PC-3 (cell line): ENCODE results near the gene SNN. TPM values are rescaled to one million over a fixed set of nuclear protein-coding genes. Genes with fewer than 3 reads are reported as not detected.

Source experiments
- ATAC-seq: fragments of 200-7000 bp; cut with Tn5 transposase; 2 replicates; pipeline ENCODE4 v1.9.1; 2020; ENCODE audit warnings: mild to moderate bottlenecking, moderate library complexity
- BruUV-seq: library from RNA; stranded (reverse); fragments of 400-500 nt; replicated peaks from 2 replicates; lab custom pipeline; 2021; lab: Mats Ljungman, UMichigan
- CTCF ChIA-PET: fragments of 300-600 bp; sonication (Branson Sonifier 250); formaldehyde crosslinking; loops from one replicate; lab custom pipeline; 2022; ENCODE audit warnings: antibody characterized with exemption; lab: Charles Lee
- POLR2A ChIA-PET: fragments of 300-600 bp; sonication (Branson Sonifier 250); formaldehyde crosslinking; loops from one replicate; lab custom pipeline; 2022; ENCODE audit warnings: antibody characterized with exemption; ENCODE audit not compliant: unreplicated experiment; lab: Charles Lee
- DNase-seq: peaks from one replicate; pipeline ENCODE4 v3.0.0-alpha.2; 2015
- H2AFZ ChIP-seq: fragments of 300-600 bp; sonication (generic); 2 replicates; pipeline ENCODE4 v1.6.0; 2016; ENCODE audit warnings: antibody characterized with exemption, low read length
- H3F3A ChIP-seq: fragments of 300-600 bp; sonication (generic); one replicate; pipeline ENCODE4 v1.6.0; 2017; ENCODE audit warnings: antibody characterized with exemption, low read length, control low read depth, mild to moderate bottlenecking; ENCODE audit not compliant: unreplicated experiment
- H3K27ac ChIP-seq: fragments of 300-600 bp; sonication (generic); 2 replicates; pipeline ENCODE4 v1.5.1; 2016; ENCODE audit warnings: mild to moderate bottlenecking, low read length
- H3K27me3 ChIP-seq: fragments of 300-600 bp; sonication (generic); 2 replicates; pipeline ENCODE4 v1.6.1; 2016; ENCODE audit warnings: low read length, mixed read lengths
- H3K36me3 ChIP-seq: fragments of 300-600 bp; sonication (generic); 2 replicates; pipeline ENCODE4 v1.6.1; 2016; ENCODE audit warnings: low read depth, mixed run types, low read length, mixed read lengths
- H3K4me1 ChIP-seq: fragments of 300-600 bp; sonication (generic); 2 replicates; pipeline ENCODE4 v1.5.1; 2016; ENCODE audit warnings: low read length; ENCODE audit not compliant: insufficient read depth
- H3K4me2 ChIP-seq: fragments of 300-600 bp; sonication (generic); 2 replicates; pipeline ENCODE4 v1.6.0; 2016; ENCODE audit warnings: low read length
- H3K4me3 ChIP-seq: fragments of 300-600 bp; sonication (generic); 2 replicates; pipeline ENCODE4 v1.5.1; 2016; ENCODE audit warnings: mild to moderate bottlenecking, low read length, mixed read lengths
- H3K79me2 ChIP-seq: fragments of 300-600 bp; sonication (generic); 2 replicates; pipeline ENCODE4 v1.6.1; 2017; ENCODE audit warnings: low read length, mixed read lengths
- H3K9ac ChIP-seq: fragments of 300-600 bp; sonication (generic); 2 replicates; pipeline ENCODE4 v1.6.0; 2016; ENCODE audit warnings: mild to moderate bottlenecking, low read length
- H3K9me2 ChIP-seq: fragments of 300-600 bp; sonication (generic); replicated peaks from 2 replicates; pipeline ENCODE4 v1.6.1; 2016; ENCODE audit warnings: mixed run types, low read length, mixed read lengths
- H3K9me3 ChIP-seq: fragments of 300-600 bp; sonication (generic); 2 replicates; pipeline ENCODE4 v1.6.1; 2016; ENCODE audit warnings: low read length, mixed read lengths
- H4K20me1 ChIP-seq: fragments of 300-600 bp; sonication (generic); 2 replicates; pipeline ENCODE4 v1.6.1; 2016; ENCODE audit warnings: low read length, mixed read lengths
- EZH2 ChIP-seq: fragments of 300-600 bp; sonication (generic); IDR thresholded peaks from one replicate; pipeline ENCODE4 v1.6.1; 2017; ENCODE audit warnings: antibody characterized with exemption, mild to moderate bottlenecking, low read length; ENCODE audit not compliant: unreplicated experiment
- EZH2phosphoT487 ChIP-seq: fragments of 300-600 bp; sonication (generic); IDR thresholded peaks from 2 replicates; pipeline ENCODE4 v1.6.1; 2018; ENCODE audit warnings: mild to moderate bottlenecking, antibody characterized with exemption, low read length, borderline replicate concordance
- intact Hi-C: fragments of 100-400 bp; cut with micrococcal nuclease; formaldehyde crosslinking; loops from 2 replicates; pipeline ENCODE4 v1.9.0; 2023
- total RNA-seq: library from RNA; depleted of rRNA; stranded (reverse); fragments of >200 nt; gene quantifications from 2 replicates; pipeline ENCODE4 v1.2.3, GENCODE V29; 2014
- TF ChIP-seq, protein P1 (sequence below): fragments of 300-600 bp; sonication (generic); conservative IDR thresholded peaks from 2 replicates; pipeline ENCODE4 v1.5.1; 2017; ENCODE audit warnings: antibody characterized with exemption, low read depth, mild to moderate bottlenecking, low read length

The SNN gene
- total RNA-seq, 1 experiment from 2014 or later: 4.3 TPM

- no peak overlapping the region for H3K27ac ChIP-seq
- POLR2A ChIA-PET: no interaction called here
Observed at GRCh38 chr16:11629071-11630030, 38.9 kb upstream of the SNN start.

GRCh38 chr16:11630046-11630767 lies 38.0 kb upstream of the SNN start:
- ChIA-PET CTCF (no interaction called here), POLR2A (no interaction called here)
- Histone ChIP-seq H3K4me1 (peaks cover 14% of the 10 kb centered on the region), H3K9me3 (no peaks in the 10 kb centered on the region), H3K36me3 (no peaks in the 10 kb centered on the region), H2AFZ (no peak overlapping the region), H3K27me3 (no peaks in the 10 kb centered on the region), H3K9me2 (no peaks in the 10 kb centered on the region), H3F3A (no peaks in the 10 kb centered on the region), H3K9ac (no peak overlapping the region), H3K79me2 (no peaks in the 10 kb centered on the region), H3K4me3 (no peak overlapping the region), H3K4me2 (no peak overlapping the region), H3K27ac (no peak overlapping the region), H4K20me1 (no peaks in the 10 kb centered on the region)
- no peak for ATAC-seq
- BruUV-seq: no TSS peak
- peak; percentile 18 for DNase-seq
- TF ChIP-seq EZH2 (no peak), EZH2phosphoT487 (no peak)
- TF ChIP-seq, protein P1, sequence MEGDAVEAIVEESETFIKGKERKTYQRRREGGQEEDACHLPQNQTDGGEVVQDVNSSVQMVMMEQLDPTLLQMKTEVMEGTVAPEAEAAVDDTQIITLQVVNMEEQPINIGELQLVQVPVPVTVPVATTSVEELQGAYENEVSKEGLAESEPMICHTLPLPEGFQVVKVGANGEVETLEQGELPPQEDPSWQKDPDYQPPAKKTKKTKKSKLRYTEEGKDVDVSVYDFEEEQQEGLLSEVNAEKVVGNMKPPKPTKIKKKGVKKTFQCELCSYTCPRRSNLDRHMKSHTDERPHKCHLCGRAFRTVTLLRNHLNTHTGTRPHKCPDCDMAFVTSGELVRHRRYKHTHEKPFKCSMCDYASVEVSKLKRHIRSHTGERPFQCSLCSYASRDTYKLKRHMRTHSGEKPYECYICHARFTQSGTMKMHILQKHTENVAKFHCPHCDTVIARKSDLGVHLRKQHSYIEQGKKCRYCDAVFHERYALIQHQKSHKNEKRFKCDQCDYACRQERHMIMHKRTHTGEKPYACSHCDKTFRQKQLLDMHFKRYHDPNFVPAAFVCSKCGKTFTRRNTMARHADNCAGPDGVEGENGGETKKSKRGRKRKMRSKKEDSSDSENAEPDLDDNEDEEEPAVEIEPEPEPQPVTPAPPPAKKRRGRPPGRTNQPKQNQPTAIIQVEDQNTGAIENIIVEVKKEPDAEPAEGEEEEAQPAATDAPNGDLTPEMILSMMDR: no peak
- intact Hi-C loops: no loop called here

More at GRCh38 chr16:11629071-11630030, 38.9 kb upstream of the SNN start:
- no peak overlapping the region for H3K4me2 ChIP-seq
- H3K79me2 ChIP-seq: no peaks in the 10 kb centered on the region
- BruUV-seq: no TSS peak
- CTCF ChIA-PET: no interaction called here
- no peak for DNase-seq
- ATAC-seq: no peak
- H3K36me3 ChIP-seq: no peaks in the 10 kb centered on the region
- H3K9ac ChIP-seq: no peak overlapping the region
- no peak overlapping the region for H2AFZ ChIP-seq
- no peaks in the 10 kb centered on the region for H3F3A ChIP-seq
- no peaks in the 10 kb centered on the region for H4K20me1 ChIP-seq
- peaks cover 14% of the 10 kb centered on the region for H3K4me1 ChIP-seq
- no peak overlapping the region for H3K4me3 ChIP-seq
- H3K9me2 ChIP-seq: no peaks in the 10 kb centered on the region
- no peaks in the 10 kb centered on the region for H3K27me3 ChIP-seq
- no peak for TF ChIP-seq EZH2phosphoT487
- TF ChIP-seq, protein P1: no peak
- TF ChIP-seq EZH2: no peak
- intact Hi-C loops: no loop called here
- no peaks in the 10 kb centered on the region for H3K9me3 ChIP-seq

DNA sequence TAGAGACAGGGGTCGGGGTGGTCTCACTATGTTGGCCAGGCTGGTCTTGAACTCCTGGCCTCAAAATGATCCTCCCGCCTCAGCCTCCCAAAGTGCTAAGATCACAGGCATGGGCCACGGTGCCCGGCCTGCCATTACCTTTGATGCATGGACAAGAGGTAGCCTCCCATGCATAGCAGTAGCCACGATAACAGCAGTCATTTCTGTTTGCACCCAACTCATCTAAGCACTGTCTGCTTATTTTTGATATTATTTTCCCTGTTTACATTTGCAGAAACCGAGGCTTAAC lies 37.5 kb upstream of the SNN start:
- Histone ChIP-seq H3K27ac (no peak overlapping the region), H3K27me3 (no peaks in the 10 kb centered on the region), H3F3A (no peaks in the 10 kb centered on the region), H3K36me3 (no peaks in the 10 kb centered on the region), H3K9me3 (no peaks in the 10 kb centered on the region), H3K9me2 (no peaks in the 10 kb centered on the region), H3K4me3 (no peak overlapping the region), H4K20me1 (no peaks in the 10 kb centered on the region), H3K9ac (no peak overlapping the region), H3K4me2 (no peak overlapping the region), H3K4me1 (peaks cover 14% of the 10 kb centered on the region), H2AFZ (no peak overlapping the region), H3K79me2 (no peaks in the 10 kb centered on the region)
- intact Hi-C loops: no loop called here
- POLR2A ChIA-PET: no interaction called here
- DNase-seq (no peak), ATAC-seq (no peak)
- BruUV-seq: no TSS peak
- CTCF ChIA-PET: no interaction called here
- TF ChIP-seq, protein P1: no peak
- TF ChIP-seq EZH2phosphoT487 (no peak), EZH2 (no peak)
